ENCODE results near the gene SREBF1. TPM values are rescaled to one million over a fixed set of nuclear protein-coding genes. Genes with fewer than 3 reads are reported as not detected.
A peak's percentile ranks its signal among the peaks of the same experiment; 100 is the strongest.

SREBF1 gene
- polyA plus RNA-seq, 3 donors = 7.6 to 35.9 (median 10.5) TPM

DNA sequence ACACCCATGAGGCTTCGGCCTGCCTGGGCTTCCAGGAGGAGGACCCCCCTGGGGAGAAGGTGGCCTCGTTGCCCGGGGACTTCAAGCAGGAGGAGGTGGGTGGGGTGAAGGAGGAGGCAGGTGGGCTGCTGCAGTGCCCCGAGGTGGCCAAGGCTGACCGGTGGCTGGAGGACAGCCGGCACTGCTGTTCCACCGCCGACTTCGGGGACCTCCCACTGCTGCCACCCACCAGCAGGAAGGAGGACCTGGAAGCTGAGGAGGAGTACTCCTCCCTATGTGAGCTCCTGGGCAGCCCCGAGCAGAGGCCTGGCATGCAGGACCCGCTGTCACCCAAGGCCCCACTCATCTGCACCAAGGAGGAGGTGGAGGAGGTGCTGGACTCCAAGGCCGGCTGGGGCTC, 41.5 kb downstream of the SREBF1 start:
- Histone ChIP-seq H3K4me3 (replicated peaks in 1 of 3; ENCODE audit: low read depth in 2 of 3, low read length in 3 of 3) (no peak overlapping the region), H3K4me1 (ENCODE audit: control insufficient read depth in 1 of 2, insufficient read depth in 2 of 2, low read length in 2 of 2) (peaks cover 0 to 5% of the 10 kb centered on the region in 2 donors), H2AFZ (ENCODE audit: insufficient read depth, low read depth, low read length, poor library complexity, severe bottlenecking) (no peak overlapping the region), H4K20me1 (ENCODE audit: insufficient read depth, low read length) (peaks cover 35% of the 10 kb centered on the region), H3K27me3 (ENCODE audit: control insufficient read depth in 2 of 2, insufficient read depth in 2 of 2, low read length in 2 of 2) (no peaks in the 10 kb centered on the region), H3K9me3 (replicated peaks in 1 of 2; ENCODE audit: control insufficient read depth in 1 of 2, insufficient read depth in 1 of 2, low read length in 2 of 2) (no peaks in the 10 kb centered on the region), H3K4me2 (replicated peaks; ENCODE audit: extremely low read depth, low read length, poor library complexity, severe bottlenecking) (no peak overlapping the region), H3K9ac (ENCODE audit: insufficient read depth, low read length, poor library complexity, severe bottlenecking) (no peak overlapping the region), H3K79me2 (ENCODE audit: insufficient read depth, low read length) (no peaks in the 10 kb centered on the region), H3K27ac (ENCODE audit: low read depth in 1 of 2, low read length in 2 of 2) (no peak overlapping the region), H3K36me3 (replicated peaks in 1 of 2; ENCODE audit: control insufficient read depth in 1 of 2, insufficient read depth in 2 of 2, low read length in 2 of 2) (peaks cover 51 to 58% of the 10 kb centered on the region in 2 donors)
- DNase-seq = no peak
- Mint-ChIP-seq H3K4me1 (peaks cover 12% of the 10 kb centered on the region), H3K4me3 (no peak overlapping the region), H3K27me3 (ENCODE audit: low read depth in 3 of 3) (peaks cover 2 to 6% (median 2%) of the 10 kb centered on the region in 3 donors), H3K36me3 (peaks cover 30 to 50% of the 10 kb centered on the region in 2 donors), H3K27ac (peak overlapping the region in 1 of 7 donors; percentile 40), H3K9me3 (no peaks in the 10 kb centered on the region)
- intact Hi-C loops (cut with micrococcal nuclease) = no loop called here
- TF ChIP-seq, protein P1, sequence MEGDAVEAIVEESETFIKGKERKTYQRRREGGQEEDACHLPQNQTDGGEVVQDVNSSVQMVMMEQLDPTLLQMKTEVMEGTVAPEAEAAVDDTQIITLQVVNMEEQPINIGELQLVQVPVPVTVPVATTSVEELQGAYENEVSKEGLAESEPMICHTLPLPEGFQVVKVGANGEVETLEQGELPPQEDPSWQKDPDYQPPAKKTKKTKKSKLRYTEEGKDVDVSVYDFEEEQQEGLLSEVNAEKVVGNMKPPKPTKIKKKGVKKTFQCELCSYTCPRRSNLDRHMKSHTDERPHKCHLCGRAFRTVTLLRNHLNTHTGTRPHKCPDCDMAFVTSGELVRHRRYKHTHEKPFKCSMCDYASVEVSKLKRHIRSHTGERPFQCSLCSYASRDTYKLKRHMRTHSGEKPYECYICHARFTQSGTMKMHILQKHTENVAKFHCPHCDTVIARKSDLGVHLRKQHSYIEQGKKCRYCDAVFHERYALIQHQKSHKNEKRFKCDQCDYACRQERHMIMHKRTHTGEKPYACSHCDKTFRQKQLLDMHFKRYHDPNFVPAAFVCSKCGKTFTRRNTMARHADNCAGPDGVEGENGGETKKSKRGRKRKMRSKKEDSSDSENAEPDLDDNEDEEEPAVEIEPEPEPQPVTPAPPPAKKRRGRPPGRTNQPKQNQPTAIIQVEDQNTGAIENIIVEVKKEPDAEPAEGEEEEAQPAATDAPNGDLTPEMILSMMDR (IDR thresholded peaks at IDR 0.05) = no peak
- 100% methylated on average over 5 of the region's 12 CpGs for WGBS (ENCODE audit: insufficient coverage)

DNA sequence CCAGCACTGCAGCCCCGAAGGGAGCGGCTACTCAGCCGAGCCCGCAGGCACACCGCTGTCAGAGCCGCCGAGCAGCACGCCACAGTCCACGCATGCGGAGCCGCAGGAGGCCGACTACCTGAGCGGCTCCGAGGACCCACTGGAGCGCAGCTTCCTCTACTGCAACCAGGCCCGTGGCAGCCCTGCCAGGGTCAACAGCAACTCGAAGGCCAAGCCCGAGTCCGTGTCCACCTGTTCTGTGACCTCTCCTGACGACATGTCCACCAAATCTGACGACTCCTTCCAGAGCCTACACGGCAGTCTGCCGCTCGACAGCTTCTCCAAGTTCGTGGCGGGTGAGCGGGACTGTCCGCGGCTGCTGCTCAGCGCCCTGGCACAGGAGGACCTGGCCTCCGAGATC, 42.4 kb downstream of the SREBF1 start:
- peaks cover 30 to 50% of the 10 kb centered on the region in 2 donors for H3K36me3 Mint-ChIP-seq
- H3K36me3 ChIP-seq (replicated peaks in 1 of 2; ENCODE audit: control insufficient read depth in 1 of 2, insufficient read depth in 2 of 2, low read length in 2 of 2) = peaks cover 51 to 58% of the 10 kb centered on the region in 2 donors
- no peaks in the 10 kb centered on the region for H3K9me3 Mint-ChIP-seq
- no peaks in the 10 kb centered on the region for H3K27me3 ChIP-seq (ENCODE audit: control insufficient read depth in 2 of 2, insufficient read depth in 2 of 2, low read length in 2 of 2)
- no peak overlapping the region for H3K4me3 ChIP-seq (replicated peaks in 1 of 3; ENCODE audit: low read depth in 2 of 3, low read length in 3 of 3)
- H4K20me1 ChIP-seq (ENCODE audit: insufficient read depth, low read length) = peaks cover 44% of the 10 kb centered on the region
- no peak for DNase-seq
- H3K4me1 ChIP-seq (ENCODE audit: control insufficient read depth in 1 of 2, insufficient read depth in 2 of 2, low read length in 2 of 2) = peaks cover 0 to 5% of the 10 kb centered on the region in 2 donors
- H3K9me3 ChIP-seq (replicated peaks in 1 of 2; ENCODE audit: control insufficient read depth in 1 of 2, insufficient read depth in 1 of 2, low read length in 2 of 2) = no peaks in the 10 kb centered on the region
- H3K27ac Mint-ChIP-seq = no peak overlapping the region
- H3K4me1 Mint-ChIP-seq = peaks cover 12% of the 10 kb centered on the region
- H3K79me2 ChIP-seq (ENCODE audit: insufficient read depth, low read length) = no peaks in the 10 kb centered on the region
- no peak overlapping the region for H3K4me3 Mint-ChIP-seq
- H3K9ac ChIP-seq (ENCODE audit: insufficient read depth, low read length, poor library complexity, severe bottlenecking) = no peak overlapping the region
- intact Hi-C loops (cut with micrococcal nuclease) = no loop called here
- TF ChIP-seq, protein P1 (IDR thresholded peaks at IDR 0.05) = no peak
- WGBS (ENCODE audit: insufficient coverage) = 98% methylated on average over 31 of the region's 31 CpGs
- H3K27ac ChIP-seq (ENCODE audit: low read depth in 1 of 2, low read length in 2 of 2) = no peak overlapping the region
- no peak overlapping the region for H2AFZ ChIP-seq (ENCODE audit: insufficient read depth, low read depth, low read length, poor library complexity, severe bottlenecking)
- peaks cover 2 to 6% (median 3%) of the 10 kb centered on the region in 3 donors for H3K27me3 Mint-ChIP-seq (ENCODE audit: low read depth in 3 of 3)
- no peak overlapping the region for H3K4me2 ChIP-seq (replicated peaks; ENCODE audit: extremely low read depth, low read length, poor library complexity, severe bottlenecking)

Measured in CD14-positive monocyte (primary cell).